RWPE1 (cell line): ENCODE results near the gene EML3.

Experiments
- CTCF ChIA-PET: fragments of 350-600 bp; sonication (Branson Sonifier 250); formaldehyde crosslinking; extraction: SDS; loops from one replicate; lab custom pipeline; 2021; lab: Yijun Ruan, JAX
- POLR2A ChIA-PET: fragments of 400-600 bp; formaldehyde crosslinking; extraction: SDS; loops from one replicate; lab custom pipeline; 2020; ENCODE audit warnings: antibody characterized with exemption; ENCODE audit not compliant: low non-redundant PET; lab: Yijun Ruan, JAX
- DNase-seq: peaks from one replicate; pipeline ENCODE4 v3.0.0; 2012; ENCODE audit warnings: low spot score
- H3K27ac ChIP-seq: fragments of 450-650 bp; 2 replicates; pipeline ENCODE4 v1.5.1; 2017
- TF ChIP-seq, protein P1 (sequence below): fragments of 450-650 bp; conservative IDR thresholded peaks from 2 replicates; pipeline ENCODE4 v1.5.1; 2017; ENCODE audit warnings: low read depth, mild to moderate bottlenecking

The EML3 gene

DNA sequence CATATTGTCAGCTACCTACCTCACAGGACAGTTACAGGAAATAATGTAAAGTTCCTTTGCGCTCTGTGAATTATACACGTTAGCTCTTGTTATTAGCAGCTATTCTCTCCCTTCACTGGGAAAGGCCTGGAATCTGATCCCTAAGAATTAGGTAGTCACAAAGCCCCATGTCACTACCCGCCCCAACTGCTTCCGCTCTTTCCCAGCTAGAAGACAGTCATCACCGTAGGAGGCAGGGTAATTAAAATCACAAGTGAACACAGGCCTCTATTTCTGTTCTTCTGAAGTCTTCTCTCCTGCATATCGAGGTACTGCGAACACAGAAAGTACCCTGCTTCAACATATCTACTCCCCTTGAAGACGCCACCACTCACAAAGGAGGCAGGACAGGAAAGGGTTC lies 53.4 kb downstream of the EML3 start:
- H3K27ac ChIP-seq: peak overlapping the region; percentile 100
- POLR2A ChIA-PET: interaction anchor here (2.3 kb wide), 1 partner anchor 13 kb away, joined by 11 read pairs; the partner anchor contains the start of gene AHNAK
- no peak for DNase-seq
- CTCF ChIA-PET: interaction anchor here (0.5 to 5.0 kb wide), 4 partner anchors 16 to 135 kb away, joined by 3 to 74 read pairs (median 8); no protein-coding TSS in a partner anchor
- TF ChIP-seq, protein P1, sequence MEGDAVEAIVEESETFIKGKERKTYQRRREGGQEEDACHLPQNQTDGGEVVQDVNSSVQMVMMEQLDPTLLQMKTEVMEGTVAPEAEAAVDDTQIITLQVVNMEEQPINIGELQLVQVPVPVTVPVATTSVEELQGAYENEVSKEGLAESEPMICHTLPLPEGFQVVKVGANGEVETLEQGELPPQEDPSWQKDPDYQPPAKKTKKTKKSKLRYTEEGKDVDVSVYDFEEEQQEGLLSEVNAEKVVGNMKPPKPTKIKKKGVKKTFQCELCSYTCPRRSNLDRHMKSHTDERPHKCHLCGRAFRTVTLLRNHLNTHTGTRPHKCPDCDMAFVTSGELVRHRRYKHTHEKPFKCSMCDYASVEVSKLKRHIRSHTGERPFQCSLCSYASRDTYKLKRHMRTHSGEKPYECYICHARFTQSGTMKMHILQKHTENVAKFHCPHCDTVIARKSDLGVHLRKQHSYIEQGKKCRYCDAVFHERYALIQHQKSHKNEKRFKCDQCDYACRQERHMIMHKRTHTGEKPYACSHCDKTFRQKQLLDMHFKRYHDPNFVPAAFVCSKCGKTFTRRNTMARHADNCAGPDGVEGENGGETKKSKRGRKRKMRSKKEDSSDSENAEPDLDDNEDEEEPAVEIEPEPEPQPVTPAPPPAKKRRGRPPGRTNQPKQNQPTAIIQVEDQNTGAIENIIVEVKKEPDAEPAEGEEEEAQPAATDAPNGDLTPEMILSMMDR: no peak

DNA sequence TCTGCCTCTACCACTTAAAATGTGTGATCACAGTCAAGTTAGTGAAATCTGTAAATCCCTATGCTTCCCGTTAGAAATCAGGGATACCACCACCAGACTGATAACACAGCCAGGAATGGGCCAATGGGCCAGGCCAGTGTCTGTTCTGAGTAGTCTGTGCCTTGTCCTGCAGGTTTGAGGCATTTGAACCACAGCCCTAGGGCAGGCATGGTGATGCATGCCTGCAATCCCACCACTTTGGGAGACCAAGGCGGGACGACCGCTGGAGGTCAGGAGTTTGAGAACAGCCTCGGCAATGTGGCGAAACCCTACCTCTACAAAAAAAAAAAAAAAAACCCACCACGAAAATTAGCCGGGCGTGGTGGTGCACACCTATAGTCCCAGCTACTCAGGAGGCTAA lies 53.9 kb downstream of the EML3 start:
- TF ChIP-seq, protein P1: no peak
- CTCF ChIA-PET: interaction anchor here (0.6 to 5.0 kb wide), 2 partner anchors 10 to 15 kb away, joined by 3 to 74 read pairs; no protein-coding TSS in a partner anchor
- peak overlapping the region; percentile 100 for H3K27ac ChIP-seq
- POLR2A ChIA-PET: no interaction called here
- DNase-seq: no peak

DNA sequence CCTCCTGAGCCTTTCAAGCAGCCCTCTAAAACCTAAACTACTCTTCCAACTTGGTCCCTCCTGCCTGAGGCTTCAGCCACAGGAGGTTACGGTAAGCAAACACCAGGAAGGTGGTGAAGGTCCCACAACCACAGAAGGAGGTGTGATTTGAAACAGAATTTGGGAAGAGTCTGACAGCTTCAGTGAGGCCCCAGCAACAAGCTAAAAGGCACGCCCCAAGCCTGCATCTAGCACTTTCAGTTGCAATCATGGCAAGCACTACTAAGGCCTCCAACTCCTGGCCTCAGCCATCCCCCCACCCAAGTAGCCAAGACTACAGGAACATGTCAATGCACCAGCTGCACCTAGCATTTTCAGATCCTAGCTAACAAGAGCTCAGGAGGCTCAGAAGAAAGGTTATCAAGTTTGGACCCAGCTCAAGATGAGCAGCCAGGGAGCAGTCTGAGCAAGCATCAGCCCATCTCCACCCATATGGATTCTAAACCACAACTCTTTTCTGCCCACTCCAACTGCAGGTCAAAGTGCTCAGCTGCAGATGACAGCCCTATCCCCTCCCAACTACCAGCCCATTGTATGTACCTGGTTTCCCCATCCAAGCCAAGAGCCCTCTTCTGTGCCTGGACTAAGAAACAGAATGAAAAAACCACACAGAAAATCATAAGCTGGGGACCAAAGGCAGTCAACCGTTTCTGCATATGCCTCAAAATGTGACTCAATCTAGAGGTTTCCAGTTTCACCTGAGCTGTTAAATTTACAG lies 55.5 kb downstream of the EML3 start:
- ChIA-PET POLR2A (interaction anchor here (0.6 to 1.6 kb wide), 5 partner anchors 10 to 143 kb away, joined by 3 to 6 read pairs (median 4); partner anchors contain the start of genes AHNAK and EEF1G), CTCF (interaction anchor here (0.6 to 5.0 kb wide), 4 partner anchors 13 to 195 kb away, joined by 3 to 74 read pairs (median 5); no protein-coding TSS in a partner anchor)
- no peak for DNase-seq
- H3K27ac ChIP-seq: peak overlapping the region; percentile 100
- TF ChIP-seq, protein P1: no peak

DNA sequence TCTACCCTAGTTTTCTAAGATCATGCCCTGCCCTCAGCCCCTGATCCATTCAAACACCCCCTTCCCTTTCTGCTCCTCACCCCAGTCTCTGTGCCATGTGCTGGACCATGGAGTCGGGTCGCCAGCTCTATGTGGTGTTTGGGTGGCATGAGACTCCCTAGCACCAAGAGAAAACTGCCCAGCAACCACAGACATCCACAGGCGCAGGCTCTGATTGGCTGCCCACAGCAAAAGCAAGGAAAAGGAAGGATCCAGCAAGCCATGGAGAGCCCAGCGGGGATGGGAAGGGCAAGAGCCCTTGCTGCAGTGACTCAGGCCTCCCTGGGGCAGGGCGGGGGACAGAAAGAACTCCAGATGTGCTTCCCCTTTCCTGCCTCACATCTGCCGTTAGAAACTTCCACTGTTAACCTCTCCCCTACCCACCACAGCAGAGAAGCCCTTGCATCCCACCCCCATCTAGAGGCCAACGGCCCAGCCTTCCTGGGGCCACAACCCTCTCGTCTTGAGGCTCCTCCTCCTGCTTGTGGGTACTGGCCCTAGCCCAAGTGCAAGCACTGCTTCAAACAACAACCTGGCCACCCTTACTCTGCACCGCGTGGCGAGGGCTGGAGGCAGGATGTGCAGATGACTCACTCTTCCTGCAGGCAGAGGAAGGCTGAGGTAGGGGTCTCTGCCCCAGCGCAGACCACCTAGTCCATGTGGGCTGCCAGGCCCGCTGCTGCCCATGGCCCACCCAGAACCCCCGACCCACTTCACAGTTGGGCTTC lies 56.3 kb downstream of the EML3 start:
- ChIA-PET CTCF (interaction anchor here (0.6 to 5.0 kb wide), 3 partner anchors 13 to 137 kb away, joined by 3 to 74 read pairs (median 8); no protein-coding TSS in a partner anchor), POLR2A (interaction anchor here (0.6 to 1.6 kb wide), 4 partner anchors 9 to 143 kb away, joined by 3 to 6 read pairs (median 4); partner anchors contain the start of gene AHNAK)
- TF ChIP-seq, protein P1: no peak
- peak; percentile 99 for DNase-seq
- peak overlapping the region; percentile 100 for H3K27ac ChIP-seq

DNA sequence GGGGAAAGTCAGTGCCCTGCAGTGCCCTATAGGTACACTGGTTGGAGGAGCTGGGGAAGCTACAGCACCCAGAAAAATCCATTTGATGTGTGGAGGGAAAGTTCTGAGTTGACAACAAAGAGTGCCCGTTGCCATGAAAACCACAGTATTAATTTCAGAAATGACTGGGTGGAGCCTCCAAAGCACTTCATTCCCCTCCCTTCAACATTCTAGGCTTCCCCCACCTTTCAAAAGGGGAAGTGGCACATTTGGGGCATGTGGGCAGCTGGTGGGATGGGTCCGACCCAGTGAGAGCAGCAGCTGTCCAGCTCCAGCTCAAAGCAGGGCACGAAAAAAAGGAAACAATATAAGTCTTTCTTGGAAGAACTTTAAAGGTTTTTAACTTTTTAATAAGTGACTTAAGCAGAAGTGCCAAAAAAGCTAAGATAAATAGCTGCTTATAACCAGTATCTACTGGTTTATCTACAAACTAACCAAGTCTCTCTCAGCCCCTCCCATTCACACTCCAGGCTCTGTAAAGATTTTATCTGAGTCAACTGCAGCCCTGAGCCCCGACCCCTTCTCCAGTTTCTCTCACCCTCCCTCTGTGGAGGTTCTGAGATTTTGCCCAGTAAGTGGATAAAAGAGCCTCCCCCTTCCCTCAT lies 57.0 kb downstream of the EML3 start:
- peak overlapping the region; percentile 100 for H3K27ac ChIP-seq
- CTCF ChIA-PET: interaction anchor here (0.5 to 3.4 kb wide), 4 partner anchors 13 to 136 kb away, joined by 3 to 14 read pairs (median 6); no protein-coding TSS in a partner anchor
- POLR2A ChIA-PET: interaction anchor here (1.0 to 1.1 kb wide), 2 partner anchors 9 to 18 kb away, joined by 3 read pairs; partner anchors contain the start of gene AHNAK

More for the DNA sequence above, 57.0 kb downstream of the EML3 start:
- no peak for DNase-seq
- TF ChIP-seq, protein P1: no peak
